RWPE2 (cell line): ENCODE results near the gene AKR1D1.

ENCODE experiments used
- ATAC-seq: fragments of 200-7000 bp; cut with Tn5 transposase; 3 replicates; pipeline ENCODE4 v1.9.1; 2021; ENCODE audit warnings: low read depth
- DNase-seq: peaks from one replicate; pipeline ENCODE4 v3.0.0-alpha.2; 2020; ENCODE audit warnings: low spot score
- H3K27ac ChIP-seq: fragments of 450-650 bp; 2 replicates; pipeline ENCODE4 v1.5.1; 2017; ENCODE audit warnings: mild to moderate bottlenecking; ENCODE audit not compliant: poor library complexity, severe bottlenecking
- H3K27me3 ChIP-seq: fragments of 250-450 bp; sonication (Bioruptor Pico); 2 replicates; pipeline ENCODE4 v1.5.1; 2021; ENCODE audit warnings: mild to moderate bottlenecking, moderate library complexity; ENCODE audit not compliant: insufficient read depth, poor library complexity, severe bottlenecking
- H3K36me3 ChIP-seq: fragments of 250-450 bp; sonication (Bioruptor Pico); 2 replicates; pipeline ENCODE4 v1.5.1; 2020; ENCODE audit warnings: low read depth, mild to moderate bottlenecking, moderate library complexity
- H3K4me1 ChIP-seq: fragments of 250-450 bp; sonication (Bioruptor Pico); 2 replicates; pipeline ENCODE4 v1.5.1; 2021; ENCODE audit warnings: mild to moderate bottlenecking, moderate library complexity; ENCODE audit not compliant: insufficient read depth, poor library complexity, severe bottlenecking
- H3K4me3 ChIP-seq: fragments of 250-450 bp; sonication (Bioruptor Pico); 2 replicates; pipeline ENCODE4 v1.5.1; 2021; ENCODE audit warnings: mild to moderate bottlenecking, moderate library complexity; ENCODE audit not compliant: severe bottlenecking
- H3K9me3 ChIP-seq: fragments of 250-450 bp; sonication (Bioruptor Pico); 2 replicates; pipeline ENCODE4 v1.5.1; 2021; ENCODE audit warnings: mild to moderate bottlenecking, moderate library complexity; ENCODE audit not compliant: severe bottlenecking
- CTCF ChIP-seq: fragments of 450-650 bp; IDR thresholded peaks from one replicate; pipeline ENCODE4 v1.5.1; 2017; ENCODE audit warnings: mild to moderate bottlenecking, moderate library complexity; ENCODE audit not compliant: poor library complexity, severe bottlenecking

AKR1D1 gene

GRCh38 chr7:138162236-138162635 lies 86.0 kb downstream of the AKR1D1 start:
- DNase-seq: no peak
- H3K27ac ChIP-seq: no peak overlapping the region

GRCh38 chr7:138163800-138164199 lies 87.5 kb downstream of the AKR1D1 start:
- Histone ChIP-seq H3K9me3 (peaks cover 3% of the 10 kb centered on the region), H3K36me3 (no peaks in the 10 kb centered on the region), H3K4me1 (no peaks in the 10 kb centered on the region), H3K27me3 (no peaks in the 10 kb centered on the region), H3K27ac (no peak overlapping the region), H3K4me3 (no peak overlapping the region)
- no peak for ATAC-seq
- no peak for DNase-seq
- no peak for TF ChIP-seq CTCF

More at GRCh38 chr7:138162236-138162635, 86.0 kb downstream of the AKR1D1 start:
- Histone ChIP-seq H3K9me3 (peaks cover 3% of the 10 kb centered on the region), H3K4me3 (no peak overlapping the region), H3K4me1 (no peaks in the 10 kb centered on the region), H3K27me3 (no peaks in the 10 kb centered on the region), H3K36me3 (no peaks in the 10 kb centered on the region)
- TF ChIP-seq CTCF: no peak
- ATAC-seq: no peak

DNA sequence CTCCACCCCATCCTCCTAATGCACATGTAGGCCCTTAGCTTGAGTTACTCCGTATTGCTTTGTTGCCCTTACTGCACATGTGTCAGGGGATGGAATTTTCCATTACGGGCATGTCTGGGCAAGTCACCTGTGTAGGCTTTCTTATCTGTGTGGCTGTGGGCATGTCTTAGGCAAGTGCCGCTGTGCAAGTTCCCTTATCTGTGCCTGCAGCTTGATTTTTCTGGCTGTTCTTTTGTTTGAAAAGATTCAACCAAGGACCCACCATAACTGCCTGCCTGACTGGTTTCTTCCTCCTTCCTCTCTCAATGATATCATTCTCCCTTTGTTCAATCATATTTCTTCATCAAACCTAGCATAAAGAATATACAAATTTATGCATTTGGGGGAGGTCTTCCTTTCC lies 88.5 kb downstream of the AKR1D1 start:
- ATAC-seq (no peak), DNase-seq (no peak)
- no peak overlapping the region for H3K4me3 ChIP-seq
- H3K4me1 ChIP-seq: no peaks in the 10 kb centered on the region
- H3K27ac ChIP-seq: no peak overlapping the region
- peaks cover 3% of the 10 kb centered on the region for H3K9me3 ChIP-seq
- TF ChIP-seq CTCF: no peak
- no peaks in the 10 kb centered on the region for H3K27me3 ChIP-seq
- H3K36me3 ChIP-seq: no peaks in the 10 kb centered on the region

DNA sequence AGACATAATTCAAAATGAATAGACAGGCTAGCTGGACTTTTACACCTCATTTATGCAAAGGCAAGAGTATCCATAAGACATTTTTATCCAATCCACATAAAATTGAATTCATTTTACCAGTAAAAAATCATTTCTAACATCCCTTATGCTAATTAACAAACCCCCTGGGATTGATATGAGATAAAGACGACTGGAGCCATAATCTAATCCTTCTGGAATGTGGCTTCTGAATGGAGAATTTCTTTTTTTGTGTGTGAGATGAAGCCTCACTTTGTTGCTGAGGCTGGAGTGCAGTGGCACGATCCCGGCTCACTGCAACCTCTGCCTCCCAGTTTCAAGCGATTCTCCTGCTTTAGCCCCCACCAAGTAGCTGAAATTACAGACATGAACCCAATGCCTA lies 90.4 kb downstream of the AKR1D1 start:
- H3K27ac ChIP-seq: no peak overlapping the region

More for the DNA sequence above, 90.4 kb downstream of the AKR1D1 start:
- DNase-seq (no peak), ATAC-seq (no peak)
- H3K4me3 ChIP-seq: no peak overlapping the region
- no peaks in the 10 kb centered on the region for H3K27me3 ChIP-seq
- peaks cover 3% of the 10 kb centered on the region for H3K9me3 ChIP-seq
- no peaks in the 10 kb centered on the region for H3K36me3 ChIP-seq
- TF ChIP-seq CTCF: no peak
- no peaks in the 10 kb centered on the region for H3K4me1 ChIP-seq
